PC-3 (cell line): ENCODE data around the gene POLR2B.
"Not testable (repeated sequence)": the region's sequence is repeated elsewhere in the genome, so short reads cannot be mapped to it uniquely, and the experiment has no call there.

Experiments used
- EZH2phosphoT487 ChIP-seq: fragments of 300-600 bp; sonication (generic); IDR thresholded peaks from 2 replicates; pipeline ENCODE4 v1.6.1; 2018; ENCODE audit warnings: mild to moderate bottlenecking, antibody characterized with exemption, low read length, borderline replicate concordance
- TF ChIP-seq, protein P1 (sequence below): fragments of 300-600 bp; sonication (generic); conservative IDR thresholded peaks from 2 replicates; pipeline ENCODE4 v1.5.1; 2017; ENCODE audit warnings: antibody characterized with exemption, low read depth, mild to moderate bottlenecking, low read length

DNA sequence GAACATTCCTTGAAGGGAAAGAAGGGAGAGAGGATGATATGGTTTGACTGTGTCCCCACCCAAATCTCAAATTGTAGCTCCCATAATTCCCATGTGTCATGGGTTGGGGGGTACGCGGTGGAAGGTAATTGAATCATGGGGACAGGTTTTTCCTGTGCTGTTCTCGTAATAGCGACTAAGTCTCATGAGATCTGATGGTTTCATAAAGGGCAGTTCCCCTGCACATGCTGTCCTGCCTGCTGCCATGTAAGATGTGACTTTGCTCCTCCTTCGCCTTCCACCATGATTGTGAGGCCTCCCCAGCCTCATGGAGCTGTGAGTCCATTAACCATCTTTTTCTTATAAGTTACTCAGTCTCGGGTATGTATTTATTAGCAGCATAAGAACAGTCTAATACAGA, 68.3 kb downstream of the POLR2B start:
- TF ChIP-seq, protein P1, sequence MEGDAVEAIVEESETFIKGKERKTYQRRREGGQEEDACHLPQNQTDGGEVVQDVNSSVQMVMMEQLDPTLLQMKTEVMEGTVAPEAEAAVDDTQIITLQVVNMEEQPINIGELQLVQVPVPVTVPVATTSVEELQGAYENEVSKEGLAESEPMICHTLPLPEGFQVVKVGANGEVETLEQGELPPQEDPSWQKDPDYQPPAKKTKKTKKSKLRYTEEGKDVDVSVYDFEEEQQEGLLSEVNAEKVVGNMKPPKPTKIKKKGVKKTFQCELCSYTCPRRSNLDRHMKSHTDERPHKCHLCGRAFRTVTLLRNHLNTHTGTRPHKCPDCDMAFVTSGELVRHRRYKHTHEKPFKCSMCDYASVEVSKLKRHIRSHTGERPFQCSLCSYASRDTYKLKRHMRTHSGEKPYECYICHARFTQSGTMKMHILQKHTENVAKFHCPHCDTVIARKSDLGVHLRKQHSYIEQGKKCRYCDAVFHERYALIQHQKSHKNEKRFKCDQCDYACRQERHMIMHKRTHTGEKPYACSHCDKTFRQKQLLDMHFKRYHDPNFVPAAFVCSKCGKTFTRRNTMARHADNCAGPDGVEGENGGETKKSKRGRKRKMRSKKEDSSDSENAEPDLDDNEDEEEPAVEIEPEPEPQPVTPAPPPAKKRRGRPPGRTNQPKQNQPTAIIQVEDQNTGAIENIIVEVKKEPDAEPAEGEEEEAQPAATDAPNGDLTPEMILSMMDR = not testable (repeated sequence)
- not testable (repeated sequence) for TF ChIP-seq EZH2phosphoT487
